Jurkat, Clone E6-1 (cell line): Measurements from ENCODE around the gene TBC1D9B.
"Not testable (repeated sequence)": the region's sequence is repeated elsewhere in the genome, so short reads cannot be mapped to it uniquely, and the experiment has no call there.

Experiments
- DNase-seq: peaks from one replicate; pipeline ENCODE4 v3.0.0-alpha.2; 2011; ENCODE audit warnings: low read depth, low spot score
- H3K4me3 ChIP-seq: 2 replicates; pipeline ENCODE4 v1.5.1; 2011; ENCODE audit warnings: mild to moderate bottlenecking, low read length, control low read depth, moderate library complexity

The TBC1D9B gene

DNA sequence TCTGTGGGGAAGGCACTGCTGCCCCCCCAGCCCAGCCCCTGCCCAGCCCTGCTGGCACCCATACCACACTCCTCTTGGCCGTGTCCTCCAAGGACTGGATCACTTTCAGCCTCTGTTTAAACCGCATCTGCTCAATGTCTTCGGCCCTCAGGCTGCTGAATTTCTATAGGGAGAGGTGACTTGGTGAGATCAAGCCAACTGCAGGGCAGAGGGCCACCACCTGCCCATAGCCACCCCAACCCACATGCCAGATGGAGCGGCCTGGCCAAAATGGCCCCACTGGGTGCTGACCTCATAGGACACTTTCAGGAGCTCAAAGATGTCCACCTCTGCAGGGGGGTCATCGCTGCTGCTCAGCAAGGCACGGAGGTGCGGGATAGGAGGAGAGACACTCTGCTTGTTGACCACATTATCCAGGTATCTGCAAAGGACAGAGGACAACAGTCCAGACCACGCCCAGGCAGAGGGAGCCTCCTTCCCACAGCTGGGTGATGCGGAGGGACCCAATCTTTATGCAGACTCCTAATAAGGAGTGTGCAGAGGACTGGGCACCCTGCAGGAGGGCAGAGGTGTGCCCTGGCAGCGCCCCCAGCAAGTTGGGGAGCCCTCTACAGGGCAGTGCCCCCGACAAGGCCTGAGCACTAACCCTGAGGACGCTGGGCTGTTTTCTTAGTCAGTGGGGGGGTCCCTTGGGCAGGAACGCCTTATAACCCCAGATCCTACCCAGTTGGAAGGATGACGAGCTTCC, 34.7 kb downstream of the TBC1D9B start:
- no peak for DNase-seq
- H3K4me3 ChIP-seq, result no peak overlapping the region

DNA sequence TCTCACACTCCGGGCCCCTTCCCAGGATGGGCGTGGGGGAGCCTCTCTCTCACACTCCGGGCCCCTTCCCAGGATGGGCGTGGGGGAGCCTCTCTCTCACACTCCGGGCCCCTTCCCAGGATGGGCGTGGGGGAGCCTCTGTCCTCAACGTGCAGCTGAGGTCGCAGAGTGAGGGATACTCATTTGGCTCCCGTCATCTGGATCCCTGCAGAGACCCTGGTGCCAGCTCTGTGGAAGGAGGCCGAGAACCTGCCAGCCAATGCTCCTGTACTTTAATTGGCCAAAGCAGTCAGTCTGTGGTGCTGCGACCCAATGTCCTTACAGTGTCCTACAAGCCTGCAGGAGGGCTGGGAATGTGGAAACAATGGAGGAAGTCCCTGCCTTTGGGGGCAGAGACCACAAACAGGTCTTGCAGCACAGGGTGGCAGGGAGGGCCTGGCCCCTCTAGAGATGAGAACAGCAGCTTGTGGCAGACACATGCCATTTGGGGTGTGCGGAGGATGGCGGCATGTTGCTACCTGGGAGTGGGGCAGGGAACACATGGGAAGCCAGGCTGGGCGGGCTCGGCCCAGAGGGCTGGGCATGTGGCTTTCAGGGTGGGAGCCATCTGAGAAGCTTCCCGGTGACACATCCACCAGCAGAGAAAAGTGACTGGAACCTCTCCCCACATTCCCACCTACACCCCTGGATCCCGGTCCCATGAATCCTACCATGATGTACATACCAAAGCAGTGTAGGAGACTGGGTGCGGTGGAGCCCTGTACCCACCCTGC, 35.5 kb downstream of the TBC1D9B start:
- H3K4me3 ChIP-seq, result no peak overlapping the region
- DNase-seq, result no peak

DNA sequence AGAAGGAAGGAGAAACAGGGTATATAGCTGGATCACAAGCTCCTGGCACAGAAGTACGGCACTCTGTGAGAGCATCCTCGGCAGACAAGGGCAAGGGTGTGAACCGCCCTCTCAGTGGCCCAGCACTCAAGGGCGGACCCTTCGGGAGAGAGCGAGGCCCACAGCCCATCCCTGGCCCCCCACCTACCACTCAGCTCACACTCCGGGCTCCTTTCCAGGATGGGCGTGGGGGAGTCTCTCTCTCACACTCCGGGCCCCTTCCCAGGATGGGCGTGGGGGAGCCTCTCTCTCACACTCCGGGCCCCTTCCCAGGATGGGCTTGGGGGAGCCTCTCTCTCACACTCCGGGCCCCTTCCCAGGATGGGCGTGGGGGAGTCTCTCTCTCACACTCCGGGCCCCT, 36.2 kb downstream of the TBC1D9B start:
- not testable (repeated sequence) for DNase-seq, H3K4me3 ChIP-seq

DNA sequence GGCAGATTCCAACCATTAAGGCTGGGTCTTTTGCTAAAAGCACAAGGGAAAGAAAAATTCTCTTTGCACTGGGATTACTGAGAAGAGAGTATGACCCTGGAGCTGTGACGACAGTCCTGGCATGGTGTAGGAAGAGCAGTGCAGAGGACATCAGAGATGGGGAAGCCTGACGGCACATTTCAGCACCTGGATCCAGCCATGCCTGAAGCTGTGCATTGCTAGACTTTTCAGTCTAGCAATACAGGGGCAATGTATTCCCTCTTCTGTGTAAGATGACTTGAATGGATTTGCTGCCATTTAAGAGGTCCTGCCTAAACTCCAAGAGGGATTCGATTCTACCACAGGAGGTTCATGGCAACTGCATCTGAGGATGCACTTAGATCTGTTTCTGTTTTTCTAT, 36.7 kb downstream of the TBC1D9B start:
- no peak overlapping the region for H3K4me3 ChIP-seq
- no peak for DNase-seq

DNA sequence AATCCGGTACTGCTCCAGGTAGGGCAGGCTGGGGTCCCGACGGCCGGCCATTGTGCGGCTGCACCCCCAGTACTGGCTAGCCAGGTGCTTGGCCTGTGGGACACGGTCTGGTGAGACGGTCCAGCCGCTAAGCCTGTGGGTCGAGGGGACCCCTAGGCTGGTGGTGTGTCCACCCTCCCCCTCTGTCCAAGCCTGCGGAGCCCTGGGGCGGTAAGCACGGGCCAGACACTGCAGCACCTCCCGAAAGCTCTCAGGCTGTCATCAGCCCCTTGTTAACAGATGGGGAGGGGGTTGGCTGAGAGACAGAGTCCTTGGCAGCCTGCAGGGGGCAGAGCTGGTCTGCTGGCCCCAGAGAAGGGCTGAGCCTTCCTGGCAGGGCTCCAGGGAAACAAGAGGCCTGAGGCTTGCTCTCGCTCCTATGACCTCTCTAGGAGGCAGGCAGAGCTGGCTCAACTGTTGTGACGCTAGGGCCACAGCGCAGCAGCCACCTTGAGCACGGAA, 37.2 kb downstream of the TBC1D9B start:
- peak; percentile 20 for DNase-seq
- no peak overlapping the region for H3K4me3 ChIP-seq

DNA sequence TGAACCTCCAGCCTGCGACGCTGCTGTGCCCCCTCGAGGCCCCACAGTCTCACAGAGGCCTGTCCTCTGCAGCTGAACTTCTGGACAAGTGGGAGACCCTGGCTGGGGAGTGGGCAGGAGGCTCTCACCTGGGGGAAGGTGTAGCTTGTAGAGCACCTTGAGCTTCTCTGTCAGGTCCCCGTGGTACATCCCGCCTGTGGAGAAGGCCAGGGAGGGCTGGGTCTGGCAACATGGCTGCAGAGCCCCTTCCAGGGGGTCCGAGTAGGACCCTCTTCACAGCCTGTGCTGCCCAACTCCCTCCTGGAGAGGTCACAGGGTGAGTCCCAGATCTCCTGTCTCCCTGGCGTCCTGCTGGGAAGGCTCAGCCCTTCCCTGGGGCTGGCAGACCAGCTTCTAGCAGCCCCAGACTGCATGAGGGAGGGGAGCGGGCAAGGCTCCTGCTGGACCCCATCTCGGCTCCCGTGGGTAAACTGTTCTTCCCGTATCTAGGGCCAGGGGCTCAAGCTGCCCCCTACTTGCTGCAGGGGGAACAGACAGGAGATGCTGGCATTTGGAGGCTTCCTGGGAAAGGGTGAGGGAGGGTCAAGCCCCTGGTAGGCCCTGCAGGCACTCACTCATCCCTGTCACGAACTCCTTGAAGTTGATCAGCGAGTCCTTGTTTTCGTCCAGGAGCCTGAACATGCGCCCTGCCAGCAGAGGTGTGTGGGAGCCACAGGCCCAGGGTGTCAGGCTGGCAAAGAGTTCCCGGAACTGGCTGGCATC, 37.9 kb downstream of the TBC1D9B start:
- no peak overlapping the region for H3K4me3 ChIP-seq
- no peak for DNase-seq

DNA sequence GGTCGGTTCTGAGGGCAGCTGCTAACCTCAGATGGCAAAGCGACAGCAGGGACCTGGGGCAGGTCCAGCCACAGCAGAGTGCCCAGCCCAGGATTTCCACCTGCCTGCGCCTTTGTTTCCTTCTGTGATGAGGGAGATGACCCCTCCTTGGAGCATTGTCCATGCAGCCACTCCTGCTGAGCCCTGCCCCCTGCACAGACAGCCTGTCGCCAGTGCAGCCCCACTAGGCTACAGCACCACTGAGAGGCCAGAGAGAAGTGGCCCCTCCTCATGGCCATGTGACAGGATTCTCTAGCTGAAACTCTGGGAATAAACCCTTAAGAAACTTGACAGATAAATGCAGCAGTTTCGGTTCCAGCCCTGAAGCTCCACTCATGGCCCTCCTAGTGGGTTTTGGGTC, 38.6 kb downstream of the TBC1D9B start:
- no peak for DNase-seq
- H3K4me3 ChIP-seq, result no peak overlapping the region

DNA sequence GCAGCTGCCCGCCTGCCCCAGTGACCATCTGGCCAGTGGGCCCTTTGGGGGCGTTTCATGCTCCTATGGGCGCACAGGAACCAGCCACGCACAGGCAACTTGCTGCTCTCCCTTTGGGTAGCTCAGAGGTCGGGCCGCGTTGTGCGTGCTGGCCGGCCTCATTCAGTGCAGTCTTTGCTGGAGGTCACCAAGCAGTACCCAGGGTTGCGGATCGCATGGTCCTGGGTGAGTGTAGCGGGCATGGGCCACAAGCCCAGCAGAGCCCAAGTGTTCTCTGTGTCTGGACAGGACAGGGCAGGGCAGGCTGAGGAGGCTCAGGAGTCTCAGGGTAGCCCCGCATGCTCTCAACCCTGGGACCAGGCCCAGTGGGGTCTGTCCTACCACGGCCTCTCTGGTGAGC, 39.2 kb downstream of the TBC1D9B start:
- DNase-seq, result no peak
- H3K4me3 ChIP-seq, result no peak overlapping the region

DNA sequence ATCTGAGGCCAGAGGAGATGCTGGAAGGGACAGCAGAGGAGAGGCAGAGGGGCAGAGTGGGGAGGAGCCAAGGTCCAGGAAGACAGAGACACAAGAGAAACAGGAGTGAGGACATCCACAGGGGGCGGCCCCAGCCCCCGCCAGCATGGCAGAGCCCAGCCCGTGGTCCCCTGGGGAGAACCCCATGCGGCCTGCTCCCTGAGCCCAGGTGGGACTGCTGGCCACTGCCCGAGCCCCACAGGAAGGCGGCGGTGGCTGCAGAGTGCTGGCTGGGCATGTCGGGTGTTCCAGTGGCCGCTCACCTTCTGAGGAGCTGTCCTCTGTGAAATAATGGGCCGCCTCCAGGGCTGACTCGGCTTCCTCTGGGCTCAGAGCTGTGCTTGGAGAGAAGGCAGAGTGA, 40.2 kb downstream of the TBC1D9B start:
- no peak for DNase-seq

DNA sequence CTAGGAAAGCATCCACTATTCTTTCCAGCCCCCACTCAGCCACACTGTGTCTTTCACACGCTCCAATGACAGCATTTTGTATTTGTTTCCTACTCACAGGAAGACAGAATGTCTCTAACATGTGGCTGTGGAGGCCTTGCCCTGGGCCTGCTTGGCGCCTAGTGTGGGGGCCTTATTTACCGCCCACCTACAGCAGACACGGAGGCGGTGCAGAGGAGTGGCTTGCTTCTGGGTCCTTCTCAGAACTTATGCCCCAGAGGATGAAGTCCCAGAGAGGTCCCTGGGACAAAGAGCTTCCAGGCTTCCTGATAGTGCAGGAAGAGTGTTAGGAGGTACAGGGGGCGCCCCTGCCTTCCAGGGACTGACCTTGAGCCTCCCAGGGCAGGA, 40.6 kb downstream of the TBC1D9B start:
- DNase-seq, result no peak
- no peak overlapping the region for H3K4me3 ChIP-seq

More for the DNA sequence above, 40.2 kb downstream of the TBC1D9B start:
- H3K4me3 ChIP-seq, result no peak overlapping the region

DNA sequence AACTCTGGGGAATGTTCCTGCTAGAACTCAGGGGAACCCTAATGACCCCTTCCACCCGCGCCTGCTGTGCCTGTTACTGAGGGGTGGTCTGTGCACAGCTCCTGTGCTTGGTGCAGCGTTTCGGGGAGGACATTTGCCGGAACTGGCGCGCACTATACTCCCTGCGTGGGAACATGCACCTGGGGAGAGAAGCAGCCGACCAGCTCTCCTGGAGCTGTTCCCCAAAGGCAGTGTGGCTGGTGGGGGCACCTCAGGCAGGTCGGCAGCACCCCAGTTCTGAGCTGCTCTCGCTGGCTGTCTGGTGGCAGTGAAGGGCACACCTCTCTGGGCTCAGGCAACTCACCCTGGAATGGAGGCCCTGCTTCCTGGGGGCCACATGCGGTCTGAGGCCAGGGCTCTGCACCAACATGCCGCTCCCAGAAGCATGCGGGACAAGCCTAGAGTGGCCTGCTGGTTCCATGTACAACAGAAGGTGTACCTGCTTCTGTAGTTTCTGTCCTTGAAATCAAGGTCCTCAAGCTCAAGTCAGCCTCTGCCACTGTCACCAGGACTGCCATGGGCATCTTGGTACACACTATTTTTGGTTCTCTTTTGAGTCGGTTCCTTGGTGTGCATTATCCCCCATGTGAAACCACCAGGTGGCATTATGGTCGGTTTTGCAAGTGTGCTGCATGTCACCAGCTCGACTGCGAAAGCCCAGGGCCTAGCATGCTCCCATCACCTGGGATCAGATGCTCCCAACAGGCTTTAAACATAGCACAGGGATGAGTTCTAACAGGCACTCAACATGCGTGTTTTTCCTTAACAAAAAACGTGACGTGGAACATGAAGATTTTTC, 41.2 kb downstream of the TBC1D9B start:
- H3K4me3 ChIP-seq, result no peak overlapping the region
- peak; percentile 19 for DNase-seq

DNA sequence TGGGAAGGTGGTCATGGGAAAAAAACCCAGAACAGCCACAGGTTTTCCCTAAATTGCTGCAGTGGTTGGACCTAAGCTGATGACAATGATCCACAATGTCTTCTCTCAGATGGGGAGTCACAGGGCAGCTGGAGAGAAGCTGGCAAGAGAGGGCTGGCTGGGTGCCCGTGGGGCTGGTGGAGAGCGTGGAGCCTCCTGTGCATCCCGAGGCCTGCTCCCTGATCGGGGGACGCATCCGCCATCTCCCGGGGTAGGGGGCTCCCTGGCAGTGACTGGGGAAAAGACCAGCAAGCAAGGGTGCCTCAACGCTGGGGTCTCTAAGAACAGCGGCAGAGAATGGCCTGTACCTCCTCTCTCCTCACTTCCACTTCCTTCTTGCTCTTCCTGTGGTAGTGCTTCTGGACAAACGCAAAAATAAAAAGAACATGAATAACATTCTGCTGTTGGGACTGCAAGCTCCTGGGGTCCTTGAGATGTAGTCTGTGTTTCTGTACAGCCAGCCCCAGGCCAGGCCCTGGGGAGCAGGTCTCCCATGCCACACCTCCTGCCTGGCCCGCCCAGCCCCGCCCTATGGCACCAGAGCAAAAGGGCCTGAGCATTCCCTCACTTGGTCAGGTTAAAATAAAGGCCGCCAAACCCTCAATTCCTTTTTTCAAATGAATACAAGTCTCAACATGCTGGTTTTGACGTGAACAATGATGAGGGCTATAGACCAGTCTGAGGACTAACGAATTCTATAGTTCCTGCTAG, 42.0 kb downstream of the TBC1D9B start:
- no peak for DNase-seq
- no peak overlapping the region for H3K4me3 ChIP-seq

DNA sequence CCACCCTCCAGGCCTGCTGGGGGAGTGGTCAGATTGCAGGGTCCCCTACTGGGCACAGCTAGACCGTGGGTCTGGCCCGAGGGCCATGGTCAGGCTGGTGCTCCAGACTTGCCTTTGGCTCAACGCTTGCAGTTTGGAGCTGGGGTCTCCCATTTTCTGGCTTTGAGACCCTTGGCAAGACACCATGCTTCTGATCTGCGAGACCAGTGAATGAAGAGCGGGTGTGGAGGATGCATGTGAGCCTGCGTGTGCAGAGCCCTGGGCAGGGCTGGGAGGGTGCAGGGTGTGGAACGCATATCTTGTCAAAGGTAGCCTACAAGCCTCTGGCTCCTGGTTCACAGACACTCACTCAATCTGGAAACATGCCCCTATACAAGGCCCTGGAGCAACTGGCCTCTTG, 43.0 kb downstream of the TBC1D9B start:
- H3K4me3 ChIP-seq, result no peak overlapping the region
- no peak for DNase-seq

DNA sequence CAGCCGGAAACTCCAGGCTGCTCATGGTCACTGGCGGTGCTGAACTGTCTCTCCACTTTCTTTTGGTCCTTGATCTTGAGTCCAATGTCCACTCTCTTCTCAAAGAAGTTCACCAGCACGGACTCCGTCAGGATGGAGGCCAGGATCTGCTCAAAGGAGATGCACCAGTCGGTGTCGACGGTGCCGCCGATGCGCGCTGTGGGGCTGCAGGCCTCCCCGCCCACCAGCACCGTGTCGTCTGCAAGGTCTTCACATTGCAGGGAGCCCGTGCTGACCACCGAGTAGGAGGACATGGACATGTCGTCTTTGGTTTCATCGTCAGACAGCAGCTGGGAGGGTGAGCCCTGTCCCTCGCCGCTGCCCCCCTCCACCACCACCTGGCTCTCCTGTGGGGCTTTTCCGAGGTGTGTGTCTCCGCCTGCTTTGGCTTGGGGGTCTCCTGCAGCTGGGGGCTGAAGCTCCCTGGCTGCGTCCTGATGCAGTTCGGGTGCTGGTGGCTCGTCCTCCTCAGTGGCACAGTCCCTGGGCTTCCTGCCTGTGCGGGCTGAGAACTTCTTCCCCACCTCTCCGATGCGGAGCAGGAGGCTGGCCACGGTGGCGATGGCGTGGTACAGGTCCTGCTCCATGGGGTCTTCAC, 44.1 kb downstream of the TBC1D9B start:
- DNase-seq, result no peak
- H3K4me3 ChIP-seq, result no peak overlapping the region

DNA sequence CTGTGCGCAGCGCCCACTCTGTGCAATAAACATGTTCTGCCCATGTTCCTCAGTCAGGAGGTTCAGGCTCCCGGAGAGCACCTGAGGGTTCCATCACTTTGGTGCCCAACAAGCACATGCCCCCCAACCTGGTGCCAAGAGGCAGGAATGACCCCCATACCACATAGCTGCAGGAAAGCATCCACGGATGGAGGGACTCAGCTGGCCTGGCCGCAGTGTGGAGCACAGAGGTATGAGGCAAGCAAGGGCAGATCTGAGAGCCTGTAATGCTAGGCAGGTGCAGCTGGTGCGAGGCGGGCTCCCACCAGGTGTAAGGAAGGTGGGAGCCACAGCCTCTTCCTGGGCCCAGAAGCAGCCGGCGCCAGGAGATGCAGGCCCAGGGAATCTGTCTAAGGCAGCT, 44.8 kb downstream of the TBC1D9B start:
- no peak overlapping the region for H3K4me3 ChIP-seq
- DNase-seq, result no peak

DNA sequence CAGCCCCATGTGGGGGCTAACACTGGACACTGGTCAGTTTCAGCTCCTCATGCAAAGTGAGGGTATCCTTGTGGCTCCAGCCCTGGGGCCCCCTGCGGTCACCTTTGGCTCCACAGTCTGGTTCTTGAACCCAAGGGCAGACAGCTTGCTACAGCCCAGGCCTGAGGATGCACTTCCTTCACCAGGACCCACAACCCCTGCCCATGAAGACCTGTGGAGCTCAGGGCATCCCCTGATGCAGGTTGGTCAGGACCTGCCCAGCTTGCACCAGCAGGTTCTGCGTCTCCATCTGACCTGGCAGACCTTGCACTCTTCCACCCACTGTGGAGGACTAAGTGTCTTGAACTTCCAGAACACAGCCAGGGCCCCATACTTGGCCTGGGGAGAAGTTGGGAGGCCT, 45.4 kb downstream of the TBC1D9B start:
- DNase-seq, result no peak
- no peak overlapping the region for H3K4me3 ChIP-seq

DNA sequence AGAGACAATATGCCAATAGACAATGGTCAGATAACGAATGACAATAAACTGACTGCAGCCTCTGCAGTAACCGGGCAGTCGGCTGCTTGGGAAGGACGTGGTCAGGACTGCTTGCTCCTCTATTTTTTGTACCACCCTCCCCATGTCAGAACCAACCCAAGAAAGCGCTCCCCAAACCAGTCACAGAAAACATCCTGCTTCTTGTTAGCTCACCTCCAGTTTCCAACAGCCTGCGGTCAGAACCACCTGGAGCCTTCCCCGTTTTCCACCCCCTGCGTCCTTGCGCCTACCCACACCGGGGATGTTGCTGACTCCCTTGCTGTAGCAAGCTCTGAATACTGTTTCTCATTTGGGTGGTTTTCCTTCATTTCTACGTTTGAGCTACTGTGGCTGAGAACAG, 47.4 kb downstream of the TBC1D9B start:
- no peak for DNase-seq
- no peak overlapping the region for H3K4me3 ChIP-seq
